Esophagus squamous epithelium (tissue), 4 donors: ENCODE measurements around the gene LMBR1L.

Experiments
- POLR2A ChIP-seq, 4 donors: fragments of 450-650 bp; IDR thresholded peaks; one replicate each; pipeline ENCODE4 v1.6.1; 2017; ENCODE audit warnings: antibody characterized with exemption in 4 of 4, mild to moderate bottlenecking in 4 of 4, moderate library complexity in 3 of 4
- TF ChIP-seq, protein P1 (sequence below), 6 experiments: fragments of 450-650 bp in 4 of 6; fragments of 200-600 bp in 2 of 6; sonication (generic) in 2 of 6; IDR thresholded peaks; one replicate each; pipeline ENCODE4 v1.5.1; 2016 to 2019; ENCODE audit warnings: antibody characterized with exemption in 6 of 6, mild to moderate bottlenecking in 4 of 6, moderate library complexity in 4 of 6

DNA sequence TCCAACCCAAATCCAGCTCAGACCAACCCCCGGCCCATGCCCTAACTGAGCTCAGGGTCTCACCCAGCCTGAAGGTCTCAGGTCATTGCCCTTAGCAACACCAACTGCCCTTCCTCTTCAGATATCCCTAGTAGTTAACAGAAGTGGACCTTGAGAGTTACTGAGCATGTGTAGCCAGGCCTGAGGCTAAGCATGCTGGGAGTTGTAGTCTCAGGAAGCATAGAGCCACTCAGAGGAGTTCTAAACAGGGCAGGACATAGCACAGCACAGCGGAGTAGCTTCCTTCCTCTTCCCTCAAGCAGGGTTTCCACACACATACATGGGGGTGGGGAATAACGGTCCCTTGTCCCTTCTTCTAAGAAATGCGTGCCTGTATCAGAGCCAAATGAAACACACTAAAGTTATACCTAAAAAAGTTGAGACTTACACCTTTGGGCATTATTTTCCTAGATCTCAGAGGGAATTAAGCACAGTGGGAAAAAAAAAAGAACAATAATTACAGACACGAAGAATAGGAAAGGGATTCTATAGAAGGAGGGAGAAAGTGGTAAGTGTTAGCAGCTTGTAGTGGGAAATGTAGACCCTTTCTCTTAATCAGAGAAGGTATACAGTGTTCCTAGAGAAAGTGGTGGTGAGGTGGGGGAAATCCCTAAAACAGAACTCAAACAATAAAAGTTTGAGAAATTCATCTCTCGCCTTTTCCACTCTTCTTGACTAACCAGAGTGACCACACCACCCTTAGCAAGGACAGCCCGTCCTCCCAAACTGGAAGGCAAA, 54.5 kb downstream of the LMBR1L start:
- TF ChIP-seq, protein P1, sequence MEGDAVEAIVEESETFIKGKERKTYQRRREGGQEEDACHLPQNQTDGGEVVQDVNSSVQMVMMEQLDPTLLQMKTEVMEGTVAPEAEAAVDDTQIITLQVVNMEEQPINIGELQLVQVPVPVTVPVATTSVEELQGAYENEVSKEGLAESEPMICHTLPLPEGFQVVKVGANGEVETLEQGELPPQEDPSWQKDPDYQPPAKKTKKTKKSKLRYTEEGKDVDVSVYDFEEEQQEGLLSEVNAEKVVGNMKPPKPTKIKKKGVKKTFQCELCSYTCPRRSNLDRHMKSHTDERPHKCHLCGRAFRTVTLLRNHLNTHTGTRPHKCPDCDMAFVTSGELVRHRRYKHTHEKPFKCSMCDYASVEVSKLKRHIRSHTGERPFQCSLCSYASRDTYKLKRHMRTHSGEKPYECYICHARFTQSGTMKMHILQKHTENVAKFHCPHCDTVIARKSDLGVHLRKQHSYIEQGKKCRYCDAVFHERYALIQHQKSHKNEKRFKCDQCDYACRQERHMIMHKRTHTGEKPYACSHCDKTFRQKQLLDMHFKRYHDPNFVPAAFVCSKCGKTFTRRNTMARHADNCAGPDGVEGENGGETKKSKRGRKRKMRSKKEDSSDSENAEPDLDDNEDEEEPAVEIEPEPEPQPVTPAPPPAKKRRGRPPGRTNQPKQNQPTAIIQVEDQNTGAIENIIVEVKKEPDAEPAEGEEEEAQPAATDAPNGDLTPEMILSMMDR (IDR thresholded peaks at IDR 0.05): no peak
- TF ChIP-seq POLR2A (IDR thresholded peaks at IDR 0.05): no peak
